PC-9 (cell line): ENCODE results near the gene HEY2. TPM values are rescaled to one million over a fixed set of nuclear protein-coding genes. Genes with fewer than 3 reads are reported as not detected.
A peak's percentile ranks its signal among the peaks of the same experiment; 100 is the strongest.

Experiments used
- BruUV-seq: library from RNA; stranded (reverse); fragments of 400-500 nt; replicated peaks from 2 replicates; lab custom pipeline; 2021; lab: Mats Ljungman, UMichigan
- CTCF ChIA-PET: fragments of 300-600 bp; sonication (Branson Sonifier 250); formaldehyde crosslinking; loops from one replicate; lab custom pipeline; 2022; ENCODE audit warnings: antibody characterized with exemption; lab: Charles Lee
- POLR2A ChIA-PET: fragments of 300-600 bp; sonication (Branson Sonifier 250); formaldehyde crosslinking; loops from one replicate; lab custom pipeline; 2022; ENCODE audit warnings: antibody characterized with exemption; ENCODE audit not compliant: unreplicated experiment; lab: Charles Lee
- DNase-seq, 2 experiments: peaks; one replicate each; pipeline versions ENCODE4 v3.0.0 to v3.0.0-alpha.2; 2015 to 2022; ENCODE audit warnings: mixed read lengths in 1 of 2
- H2AFZ ChIP-seq: fragments of 200-600 bp; sonication (generic); 2 replicates; pipeline ENCODE4 v1.8.1; 2017; ENCODE audit warnings: antibody characterized with exemption
- H3F3A ChIP-seq: fragments of 200-600 bp; sonication (generic); 2 replicates; pipeline ENCODE4 v1.8.1; 2017; ENCODE audit warnings: antibody characterized with exemption, mild to moderate bottlenecking, low read depth; ENCODE audit not compliant: insufficient read depth
- H3K27ac ChIP-seq: fragments of 200-600 bp; sonication (generic); 2 replicates; pipeline ENCODE4 v1.6.1; 2016; ENCODE audit warnings: mixed run types
- H3K27me3 ChIP-seq: fragments of 200-600 bp; sonication (generic); 2 replicates; pipeline ENCODE4 v1.6.1; 2016; ENCODE audit warnings: low read depth, mixed run types; ENCODE audit not compliant: insufficient read depth
- H3K36me3 ChIP-seq: fragments of 200-600 bp; sonication (generic); 2 replicates; pipeline ENCODE4 v1.6.1; 2016; ENCODE audit warnings: low read depth, mixed run types
- H3K4me1 ChIP-seq: fragments of 200-600 bp; sonication (generic); replicated peaks from 2 replicates; pipeline ENCODE4 v1.6.1; 2016; ENCODE audit warnings: mixed run types; ENCODE audit not compliant: insufficient read depth
- H3K4me2 ChIP-seq: fragments of 200-600 bp; sonication (generic); 2 replicates; pipeline ENCODE4 v1.6.1; 2017; ENCODE audit warnings: mixed run types
- H3K4me3 ChIP-seq: fragments of 200-600 bp; sonication (generic); 2 replicates; pipeline ENCODE4 v1.6.1; 2016; ENCODE audit warnings: mixed run types
- H3K79me2 ChIP-seq: fragments of 200-600 bp; sonication (generic); 2 replicates; pipeline ENCODE4 v1.6.1; 2017; ENCODE audit warnings: low read depth, mixed run types
- H3K9me2 ChIP-seq: fragments of 200-600 bp; sonication (generic); 2 replicates; pipeline ENCODE4 v1.8.1; 2017; ENCODE audit warnings: mild to moderate bottlenecking; ENCODE audit not compliant: insufficient read depth
- H3K9me3 ChIP-seq: fragments of 200-600 bp; sonication (generic); 2 replicates; pipeline ENCODE4 v1.8.1; 2016; ENCODE audit warnings: low read depth; ENCODE audit not compliant: insufficient read depth
- H4K20me1 ChIP-seq: fragments of 200-600 bp; sonication (generic); 2 replicates; pipeline ENCODE4 v1.8.1; 2017; ENCODE audit not compliant: insufficient read depth
- EZH2 ChIP-seq: fragments of 200-600 bp; sonication (generic); IDR thresholded peaks from 2 replicates; pipeline ENCODE4 v1.8.0; 2017; ENCODE audit warnings: antibody characterized with exemption, low read depth
- intact Hi-C: fragments of 100-400 bp; cut with micrococcal nuclease; formaldehyde crosslinking; loops from one replicate; pipeline ENCODE4 v1.10.0; 2022; ENCODE audit not compliant: unreplicated experiment
- total RNA-seq: library from RNA; stranded (reverse); gene quantifications from 2 replicates; pipeline ENCODE4 v1.2.3, GENCODE V29; 2021
- TF ChIP-seq, protein P1 (sequence below): fragments of 200-600 bp; sonication (generic); conservative IDR thresholded peaks from 2 replicates; pipeline ENCODE4 v1.6.1; 2017; ENCODE audit warnings: mixed run types, antibody characterized with exemption, mild to moderate bottlenecking, moderate library complexity

The HEY2 gene
- total RNA-seq, 1 experiment from 2014 or later, result not detected

DNA sequence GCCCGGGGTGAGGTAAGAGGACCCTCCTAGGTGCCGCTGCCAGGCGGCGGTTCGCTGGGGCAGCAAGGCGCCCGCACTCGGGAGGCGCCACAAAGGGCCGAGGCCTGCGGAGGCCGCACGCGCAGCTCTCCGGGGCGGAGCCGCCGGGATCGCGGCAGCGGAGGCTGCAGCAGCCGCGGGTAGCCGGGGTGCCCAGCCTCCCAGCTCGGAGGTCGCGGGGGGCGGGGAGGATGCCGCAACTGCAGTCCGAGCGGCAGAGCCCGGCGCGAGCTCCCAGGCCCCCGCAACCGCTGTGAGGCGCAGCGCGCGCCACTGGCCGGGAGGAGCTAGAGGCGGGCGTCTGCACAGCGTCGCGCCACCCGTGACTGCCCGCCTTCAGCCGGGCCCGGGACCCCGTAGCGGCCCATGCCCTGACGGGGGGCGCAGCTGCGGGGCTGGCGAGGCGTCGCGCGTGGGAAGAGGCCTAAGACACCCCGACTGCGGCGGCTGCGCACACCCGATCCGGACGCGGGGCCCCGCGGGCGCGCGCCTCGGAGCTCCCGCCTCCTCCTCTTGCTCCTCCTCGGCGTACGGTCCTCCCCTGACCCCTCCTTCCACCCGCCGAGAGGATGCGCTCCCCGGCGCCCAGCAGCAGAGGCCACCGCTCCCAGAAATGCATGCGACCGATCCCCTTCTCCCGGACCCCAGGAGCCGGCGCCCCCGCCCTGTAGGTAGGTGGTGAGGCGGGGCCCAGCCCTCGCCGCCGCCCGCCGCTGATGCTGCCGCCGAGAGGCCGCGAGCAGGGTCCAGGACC lies 41.1 kb downstream of the HEY2 start, which contains the start of gene NCOA7:
TSS of gene NCOA7 (plus strand) at position 603 of the 793 bp plus-strand sequence. CDS start 24,395 bp downstream, outside the sequence.
- peak within 1 kb of the TSS; percentile 77 for H2AFZ ChIP-seq
- H3K4me1 ChIP-seq, result peaks cover 53% of the 10 kb centered on the region
- ChIA-PET CTCF (interaction anchor here (0.5 to 2.4 kb wide), 6 partner anchors 9 to 482 kb away, joined by 3 to 14 read pairs (median 4); partner anchors contain the start of gene HINT3), POLR2A (interaction anchor here (0.6 to 1.3 kb wide), 13 partner anchors 9 to 196 kb away, joined by 3 to 11 read pairs (median 4); partner anchors contain the start of genes HINT3 and TRMT11)
- H3K79me2 ChIP-seq, result peaks cover 47% of the 10 kb centered on the region
- H3K9me3 ChIP-seq, result 0 out of 2 replicates have a peak, but pooled peaks cover 1% of the 10 kb centered on the region
- intact Hi-C loops, result loop anchor here (1.0 to 2.0 kb wide), 4 partner anchors 28 to 1330 kb away; partner anchors contain the start of gene HINT3
- TF ChIP-seq, protein P1, sequence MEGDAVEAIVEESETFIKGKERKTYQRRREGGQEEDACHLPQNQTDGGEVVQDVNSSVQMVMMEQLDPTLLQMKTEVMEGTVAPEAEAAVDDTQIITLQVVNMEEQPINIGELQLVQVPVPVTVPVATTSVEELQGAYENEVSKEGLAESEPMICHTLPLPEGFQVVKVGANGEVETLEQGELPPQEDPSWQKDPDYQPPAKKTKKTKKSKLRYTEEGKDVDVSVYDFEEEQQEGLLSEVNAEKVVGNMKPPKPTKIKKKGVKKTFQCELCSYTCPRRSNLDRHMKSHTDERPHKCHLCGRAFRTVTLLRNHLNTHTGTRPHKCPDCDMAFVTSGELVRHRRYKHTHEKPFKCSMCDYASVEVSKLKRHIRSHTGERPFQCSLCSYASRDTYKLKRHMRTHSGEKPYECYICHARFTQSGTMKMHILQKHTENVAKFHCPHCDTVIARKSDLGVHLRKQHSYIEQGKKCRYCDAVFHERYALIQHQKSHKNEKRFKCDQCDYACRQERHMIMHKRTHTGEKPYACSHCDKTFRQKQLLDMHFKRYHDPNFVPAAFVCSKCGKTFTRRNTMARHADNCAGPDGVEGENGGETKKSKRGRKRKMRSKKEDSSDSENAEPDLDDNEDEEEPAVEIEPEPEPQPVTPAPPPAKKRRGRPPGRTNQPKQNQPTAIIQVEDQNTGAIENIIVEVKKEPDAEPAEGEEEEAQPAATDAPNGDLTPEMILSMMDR, result no peak
- TF ChIP-seq EZH2, result no peak
- H3K27me3 ChIP-seq, result no peaks in the 10 kb centered on the region
- no peaks in the 10 kb centered on the region for H4K20me1 ChIP-seq
- peak within 1 kb of the TSS; percentile 48 for H3K27ac ChIP-seq
- 0 out of 2 replicates have a peak, but pooled peaks cover 11% of the 10 kb centered on the region for H3K36me3 ChIP-seq
- H3K4me3 ChIP-seq, result peak within 1 kb of the TSS; percentile 75
- no peaks in the 10 kb centered on the region for H3K9me2 ChIP-seq
- H3K4me2 ChIP-seq, result peak within 1 kb of the TSS; percentile 91
- BruUV-seq, result no TSS peak
- H3F3A ChIP-seq, result peaks cover 35% of the 10 kb centered on the region
- DNase-seq, result peak; percentile 50 to 78

DNA sequence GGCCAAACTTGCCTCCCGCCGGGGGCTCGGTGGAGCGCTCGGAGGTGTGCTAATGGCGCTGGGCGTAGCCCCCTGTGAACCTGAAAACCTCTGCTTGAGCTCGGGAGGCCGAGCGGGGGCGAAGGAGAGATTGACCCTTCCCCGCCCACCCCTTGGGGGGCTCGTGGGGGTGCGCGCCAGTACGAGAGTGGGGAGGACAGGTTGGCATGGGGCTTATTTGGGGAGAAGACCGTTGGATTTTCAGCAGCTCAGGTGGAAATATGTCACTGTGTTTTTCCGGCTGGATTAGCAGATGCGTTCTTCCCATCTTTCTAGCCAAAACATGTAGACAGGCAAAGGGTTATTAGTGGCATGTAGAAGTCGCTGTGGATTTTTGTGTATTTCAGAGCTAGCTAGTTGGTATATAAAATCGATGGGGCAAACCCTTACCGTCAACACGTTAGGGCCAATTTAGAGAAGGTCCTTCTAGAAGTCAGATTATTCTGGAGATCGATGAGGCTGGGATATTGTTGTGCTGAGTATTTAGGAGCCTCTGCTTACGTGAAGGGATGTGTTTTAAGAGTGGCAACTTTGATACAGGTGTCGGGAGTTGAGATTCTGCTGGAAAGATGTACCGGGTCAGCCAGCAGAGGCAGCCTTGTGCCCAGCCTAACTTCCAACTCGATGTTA lies 41.9 kb downstream of the HEY2 start:
- H3K9me3 ChIP-seq, result peaks cover 5% of the 10 kb centered on the region; the same call in 1 of the 2 replicates
- intact Hi-C loops, result loop anchor here (1.0 to 2.0 kb wide), 4 partner anchors 28 to 1330 kb away; partner anchors contain the start of gene HINT3
- H3K4me2 ChIP-seq, result peak overlapping the region; percentile 91
- H3K79me2 ChIP-seq, result peaks cover 54% of the 10 kb centered on the region
- H4K20me1 ChIP-seq, result no peaks in the 10 kb centered on the region
- peaks cover 35% of the 10 kb centered on the region for H3F3A ChIP-seq
- ChIA-PET POLR2A (interaction anchor here (0.6 to 0.9 kb wide), 8 partner anchors 10 to 155 kb away, joined by 3 to 11 read pairs (median 4); no protein-coding TSS in a partner anchor), CTCF (interaction anchor here (0.9 to 2.4 kb wide), 3 partner anchors 10 to 165 kb away, joined by 3 to 14 read pairs (median 3); partner anchors contain the start of gene HINT3)
- peak; percentile 40 to 66 for DNase-seq
- H3K27ac ChIP-seq, result peak overlapping the region; percentile 44
- peak overlapping the region; percentile 75 for H3K4me3 ChIP-seq
- H3K4me1 ChIP-seq, result peaks cover 54% of the 10 kb centered on the region
- TF ChIP-seq, protein P1, result peak; percentile 64; the same call in 1 of the 2 replicates
- no peak for TF ChIP-seq EZH2
- no peaks in the 10 kb centered on the region for H3K9me2 ChIP-seq
- no peaks in the 10 kb centered on the region for H3K27me3 ChIP-seq
- H3K36me3 ChIP-seq, result 0 out of 2 replicates have a peak, but pooled peaks cover 5% of the 10 kb centered on the region
- BruUV-seq, result TSS peak; percentile 32
- H2AFZ ChIP-seq, result peak overlapping the region; percentile 77

DNA sequence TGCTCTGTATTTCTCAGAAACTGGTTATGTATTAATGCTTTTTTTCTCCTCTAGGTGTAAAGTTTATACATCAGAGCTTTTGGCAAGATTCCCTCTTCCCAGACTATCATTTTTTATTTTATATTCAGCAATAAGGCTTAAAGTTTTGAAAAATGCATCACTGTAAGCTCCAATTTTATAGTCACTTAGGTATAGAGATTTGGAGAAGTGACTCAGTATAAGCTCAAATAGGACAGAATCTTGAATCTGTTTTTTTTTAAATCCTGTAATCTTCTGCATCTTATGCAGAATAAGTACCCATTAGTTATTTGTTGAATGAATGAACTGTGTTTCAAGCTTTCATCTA lies 42.4 kb downstream of the HEY2 start:
- peak overlapping the region; percentile 44 for H3K27ac ChIP-seq
- H2AFZ ChIP-seq, result no peak overlapping the region; the same call in 1 of the 2 replicates
- H3K9me2 ChIP-seq, result no peaks in the 10 kb centered on the region
- no peak for DNase-seq
- H3K4me3 ChIP-seq, result peak overlapping the region; percentile 75
- H3K36me3 ChIP-seq, result peaks cover 6% of the 10 kb centered on the region; the same call in 1 of the 2 replicates
- ChIA-PET POLR2A (interaction anchor here (0.7 kb wide), 1 partner anchor 154 kb away, joined by 3 read pairs; no protein-coding TSS in a partner anchor), CTCF (interaction anchor here (0.5 to 1.1 kb wide), 3 partner anchors 10 to 165 kb away, joined by 3 to 5 read pairs (median 3); partner anchors contain the start of gene HINT3)
- H3K9me3 ChIP-seq, result peaks cover 5% of the 10 kb centered on the region; the same call in 1 of the 2 replicates
- TF ChIP-seq, protein P1, result peak; percentile 11
- no peak for TF ChIP-seq EZH2
- H3K79me2 ChIP-seq, result peaks cover 58% of the 10 kb centered on the region
- intact Hi-C loops, result loop anchor here (1.0 to 2.0 kb wide), 4 partner anchors 27 to 1329 kb away; partner anchors contain the start of gene HINT3
- H3K4me1 ChIP-seq, result peaks cover 55% of the 10 kb centered on the region
- BruUV-seq, result no TSS peak
- no peaks in the 10 kb centered on the region for H3K27me3 ChIP-seq
- H3F3A ChIP-seq, result peaks cover 35% of the 10 kb centered on the region
- H3K4me2 ChIP-seq, result peak overlapping the region; percentile 91
- no peaks in the 10 kb centered on the region for H4K20me1 ChIP-seq
